Measurements from ENCODE around the gene NFATC2IP.

DNA sequence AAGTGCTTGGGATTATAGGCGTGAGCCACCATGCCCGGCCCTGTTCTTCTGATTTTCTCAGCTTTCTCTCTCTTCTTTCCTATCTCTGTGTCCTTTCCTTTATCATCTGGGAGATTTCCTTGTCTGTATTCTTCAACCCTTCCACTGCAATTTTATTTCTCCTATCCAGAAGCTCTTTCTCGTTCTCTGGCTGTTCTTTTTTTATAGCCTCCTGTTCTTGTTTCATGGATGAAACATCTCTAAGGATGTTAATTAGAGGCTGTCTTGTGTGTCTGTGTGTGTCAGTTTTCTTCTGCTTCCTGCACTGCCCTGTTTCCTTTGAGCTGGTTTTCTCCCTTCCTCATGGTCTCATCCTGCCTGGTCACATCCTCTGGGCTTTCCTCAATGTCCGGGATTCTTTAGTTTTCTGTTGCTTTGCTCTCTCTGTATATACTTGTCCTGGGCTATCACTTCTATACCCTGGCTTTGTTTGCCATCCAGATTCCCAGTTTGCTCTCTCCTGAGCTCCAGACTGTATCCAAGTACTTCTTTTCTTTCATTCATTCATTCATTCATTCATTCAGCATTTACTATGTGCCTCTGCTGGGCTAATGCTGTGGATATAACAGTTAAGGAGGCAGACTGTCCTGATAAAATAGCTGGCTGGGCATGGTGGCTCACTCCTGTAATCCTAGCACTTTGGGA lies 36.6 kb downstream of the NFATC2IP start:
- TF ChIP-seq, protein P1, sequence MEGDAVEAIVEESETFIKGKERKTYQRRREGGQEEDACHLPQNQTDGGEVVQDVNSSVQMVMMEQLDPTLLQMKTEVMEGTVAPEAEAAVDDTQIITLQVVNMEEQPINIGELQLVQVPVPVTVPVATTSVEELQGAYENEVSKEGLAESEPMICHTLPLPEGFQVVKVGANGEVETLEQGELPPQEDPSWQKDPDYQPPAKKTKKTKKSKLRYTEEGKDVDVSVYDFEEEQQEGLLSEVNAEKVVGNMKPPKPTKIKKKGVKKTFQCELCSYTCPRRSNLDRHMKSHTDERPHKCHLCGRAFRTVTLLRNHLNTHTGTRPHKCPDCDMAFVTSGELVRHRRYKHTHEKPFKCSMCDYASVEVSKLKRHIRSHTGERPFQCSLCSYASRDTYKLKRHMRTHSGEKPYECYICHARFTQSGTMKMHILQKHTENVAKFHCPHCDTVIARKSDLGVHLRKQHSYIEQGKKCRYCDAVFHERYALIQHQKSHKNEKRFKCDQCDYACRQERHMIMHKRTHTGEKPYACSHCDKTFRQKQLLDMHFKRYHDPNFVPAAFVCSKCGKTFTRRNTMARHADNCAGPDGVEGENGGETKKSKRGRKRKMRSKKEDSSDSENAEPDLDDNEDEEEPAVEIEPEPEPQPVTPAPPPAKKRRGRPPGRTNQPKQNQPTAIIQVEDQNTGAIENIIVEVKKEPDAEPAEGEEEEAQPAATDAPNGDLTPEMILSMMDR (IDR thresholded peaks at IDR 0.05), result no peak
- TF ChIP-seq EZH2 (IDR thresholded peaks at IDR 0.05; ENCODE audit: borderline replicate concordance, insufficient read depth, low read depth, low read length, poor library complexity, severe bottlenecking), result no peak
